Progenitor cell of endocrine pancreas (in vitro differentiated cells): Measurements from ENCODE around the gene ITGAX. TPM values are rescaled to one million over a fixed set of nuclear protein-coding genes. Genes with fewer than 3 reads are reported as not detected.

Source experiments
- DNase-seq: peaks from one replicate; pipeline ENCODE4 v3.0.0; 2021; ENCODE audit warnings: low spot score; ENCODE audit not compliant: unreplicated experiment
- H3K27ac Mint-ChIP-seq: 2 replicates; pipeline ENCODE4 v1.8.0; 2021; ENCODE audit warnings: mild to moderate bottlenecking, moderate library complexity, mixed read lengths
- H3K27me3 Mint-ChIP-seq: 2 replicates; pipeline ENCODE4 v1.8.0; 2021; ENCODE audit warnings: mixed read lengths
- H3K36me3 Mint-ChIP-seq: 2 replicates; pipeline ENCODE4 v1.8.0; 2022; ENCODE audit warnings: mixed read lengths; ENCODE audit not compliant: insufficient read depth
- H3K4me1 Mint-ChIP-seq: 2 replicates; pipeline ENCODE4 v1.8.0; 2021; ENCODE audit warnings: low read depth, mixed read lengths
- H3K4me3 Mint-ChIP-seq: 2 replicates; pipeline ENCODE4 v1.8.0; 2021; ENCODE audit warnings: low read depth, mild to moderate bottlenecking, moderate library complexity, mixed read lengths
- H3K9me3 Mint-ChIP-seq: 2 replicates; pipeline ENCODE4 v1.8.0; 2021; ENCODE audit warnings: low read depth, mixed read lengths
- total RNA-seq: library from RNA; stranded (reverse); gene quantifications from 2 replicates; pipeline ENCODE4 v1.2.1, GENCODE V29; 2021
- TF ChIP-seq, protein P1 (sequence below): fragments of 200-600 bp; sonication (generic); IDR thresholded peaks from one replicate; pipeline ENCODE4 v1.5.0; 2021; ENCODE audit warnings: antibody characterized with exemption, mild to moderate bottlenecking; ENCODE audit not compliant: unreplicated experiment

Gene ITGAX
- total RNA-seq, 1 donor from 2014 or later: not detected

DNA sequence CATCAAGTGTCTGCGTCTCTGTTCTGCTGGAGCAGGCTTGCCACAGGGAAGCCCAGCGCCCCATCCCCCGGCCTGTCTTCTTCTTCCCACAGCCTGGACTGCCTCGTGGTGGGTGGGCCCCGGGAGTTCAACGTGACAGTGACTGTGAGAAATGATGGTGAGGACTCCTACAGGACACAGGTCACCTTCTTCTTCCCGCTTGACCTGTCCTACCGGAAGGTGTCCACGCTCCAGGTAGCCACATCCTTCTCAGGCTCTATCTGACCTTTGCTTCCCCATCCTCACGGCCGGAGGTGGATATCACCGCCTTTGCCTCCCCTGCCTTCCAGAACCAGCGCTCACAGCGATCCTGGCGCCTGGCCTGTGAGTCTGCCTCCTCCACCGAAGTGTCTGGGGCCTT lies 29.8 kb upstream of the ITGAX start:
- no peaks in the 10 kb centered on the region for H3K36me3 Mint-ChIP-seq
- no peak overlapping the region for H3K27ac Mint-ChIP-seq
- peaks cover 39% of the 10 kb centered on the region for H3K27me3 Mint-ChIP-seq
- no peak overlapping the region for H3K4me3 Mint-ChIP-seq
- TF ChIP-seq, protein P1, sequence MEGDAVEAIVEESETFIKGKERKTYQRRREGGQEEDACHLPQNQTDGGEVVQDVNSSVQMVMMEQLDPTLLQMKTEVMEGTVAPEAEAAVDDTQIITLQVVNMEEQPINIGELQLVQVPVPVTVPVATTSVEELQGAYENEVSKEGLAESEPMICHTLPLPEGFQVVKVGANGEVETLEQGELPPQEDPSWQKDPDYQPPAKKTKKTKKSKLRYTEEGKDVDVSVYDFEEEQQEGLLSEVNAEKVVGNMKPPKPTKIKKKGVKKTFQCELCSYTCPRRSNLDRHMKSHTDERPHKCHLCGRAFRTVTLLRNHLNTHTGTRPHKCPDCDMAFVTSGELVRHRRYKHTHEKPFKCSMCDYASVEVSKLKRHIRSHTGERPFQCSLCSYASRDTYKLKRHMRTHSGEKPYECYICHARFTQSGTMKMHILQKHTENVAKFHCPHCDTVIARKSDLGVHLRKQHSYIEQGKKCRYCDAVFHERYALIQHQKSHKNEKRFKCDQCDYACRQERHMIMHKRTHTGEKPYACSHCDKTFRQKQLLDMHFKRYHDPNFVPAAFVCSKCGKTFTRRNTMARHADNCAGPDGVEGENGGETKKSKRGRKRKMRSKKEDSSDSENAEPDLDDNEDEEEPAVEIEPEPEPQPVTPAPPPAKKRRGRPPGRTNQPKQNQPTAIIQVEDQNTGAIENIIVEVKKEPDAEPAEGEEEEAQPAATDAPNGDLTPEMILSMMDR: no peak
- DNase-seq: no peak
- H3K4me1 Mint-ChIP-seq: no peaks in the 10 kb centered on the region
- peaks cover 16% of the 10 kb centered on the region for H3K9me3 Mint-ChIP-seq

DNA sequence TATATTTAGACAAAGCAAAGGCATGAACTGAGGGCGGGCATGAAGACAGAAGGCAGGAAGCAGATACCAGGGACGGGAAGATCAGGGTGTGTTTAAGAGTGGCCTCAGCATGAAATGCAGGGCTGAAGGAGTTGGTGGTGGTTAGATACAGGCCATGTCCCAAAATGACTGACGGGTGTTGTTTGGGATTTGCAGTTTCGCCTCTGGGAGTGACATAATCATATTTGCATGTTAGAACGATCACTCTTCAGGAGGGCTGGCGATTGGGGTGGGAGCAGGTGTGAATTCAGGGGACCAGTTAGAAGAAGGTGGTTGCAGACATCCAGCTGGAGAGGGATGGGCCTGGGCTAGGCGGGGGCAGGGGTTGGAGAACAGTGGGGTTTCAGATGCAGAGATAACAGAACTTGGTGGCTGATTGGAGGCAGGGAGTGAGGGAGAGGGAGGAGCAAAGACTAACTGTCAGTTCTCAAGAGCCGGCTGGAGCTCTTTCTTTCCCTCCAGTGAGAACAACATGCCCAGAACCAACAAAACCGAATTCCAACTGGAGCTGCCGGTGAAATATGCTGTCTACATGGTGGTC lies 27.2 kb upstream of the ITGAX start:
- TF ChIP-seq, protein P1: no peak
- Mint-ChIP-seq H3K27me3 (peaks cover 56% of the 10 kb centered on the region), H3K36me3 (no peaks in the 10 kb centered on the region), H3K27ac (no peak overlapping the region), H3K4me3 (no peak overlapping the region), H3K9me3 (peaks cover 2% of the 10 kb centered on the region), H3K4me1 (peaks cover 1% of the 10 kb centered on the region)
- DNase-seq: no peak

DNA sequence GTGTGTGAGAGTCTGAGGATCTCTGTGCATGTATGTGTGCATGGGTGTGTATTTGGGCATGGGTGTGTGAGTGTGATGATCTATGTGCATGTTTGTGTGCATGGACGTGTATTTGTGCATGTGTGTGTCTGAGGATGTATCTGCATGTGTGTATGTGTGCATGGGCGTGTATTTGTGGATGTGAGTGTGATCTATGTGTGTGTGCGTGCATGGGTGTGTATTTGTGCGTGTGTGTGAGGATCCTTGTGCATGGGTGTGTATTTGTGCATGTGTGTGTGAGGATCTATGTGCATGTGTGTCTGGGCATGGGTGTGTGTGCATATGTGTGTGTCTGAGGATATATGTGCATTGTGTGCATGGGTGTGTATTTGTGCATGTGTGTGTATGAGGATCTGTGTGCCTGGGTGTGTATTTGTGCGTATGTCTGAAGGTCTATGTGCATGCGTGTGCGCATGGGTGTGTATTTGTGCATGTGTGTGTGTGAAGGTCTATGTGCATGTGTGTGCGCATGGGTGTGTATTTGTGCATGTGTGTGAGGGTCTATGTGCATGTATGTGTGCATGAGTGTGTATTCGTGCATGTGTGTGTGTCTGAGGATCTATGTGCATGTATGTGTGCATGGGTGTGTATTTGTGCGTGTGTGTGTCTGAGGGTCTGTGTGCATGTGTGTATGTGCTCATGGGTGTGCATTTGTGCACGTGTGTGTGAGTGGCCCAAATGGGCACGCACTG lies 26.5 kb upstream of the ITGAX start:
- Mint-ChIP-seq H3K27ac (peak overlapping the region; percentile 2), H3K4me3 (no peak overlapping the region), H3K9me3 (no peaks in the 10 kb centered on the region), H3K36me3 (no peaks in the 10 kb centered on the region), H3K27me3 (peaks cover 54% of the 10 kb centered on the region), H3K4me1 (peaks cover 1% of the 10 kb centered on the region)
- no peak for DNase-seq
- TF ChIP-seq, protein P1: no peak

DNA sequence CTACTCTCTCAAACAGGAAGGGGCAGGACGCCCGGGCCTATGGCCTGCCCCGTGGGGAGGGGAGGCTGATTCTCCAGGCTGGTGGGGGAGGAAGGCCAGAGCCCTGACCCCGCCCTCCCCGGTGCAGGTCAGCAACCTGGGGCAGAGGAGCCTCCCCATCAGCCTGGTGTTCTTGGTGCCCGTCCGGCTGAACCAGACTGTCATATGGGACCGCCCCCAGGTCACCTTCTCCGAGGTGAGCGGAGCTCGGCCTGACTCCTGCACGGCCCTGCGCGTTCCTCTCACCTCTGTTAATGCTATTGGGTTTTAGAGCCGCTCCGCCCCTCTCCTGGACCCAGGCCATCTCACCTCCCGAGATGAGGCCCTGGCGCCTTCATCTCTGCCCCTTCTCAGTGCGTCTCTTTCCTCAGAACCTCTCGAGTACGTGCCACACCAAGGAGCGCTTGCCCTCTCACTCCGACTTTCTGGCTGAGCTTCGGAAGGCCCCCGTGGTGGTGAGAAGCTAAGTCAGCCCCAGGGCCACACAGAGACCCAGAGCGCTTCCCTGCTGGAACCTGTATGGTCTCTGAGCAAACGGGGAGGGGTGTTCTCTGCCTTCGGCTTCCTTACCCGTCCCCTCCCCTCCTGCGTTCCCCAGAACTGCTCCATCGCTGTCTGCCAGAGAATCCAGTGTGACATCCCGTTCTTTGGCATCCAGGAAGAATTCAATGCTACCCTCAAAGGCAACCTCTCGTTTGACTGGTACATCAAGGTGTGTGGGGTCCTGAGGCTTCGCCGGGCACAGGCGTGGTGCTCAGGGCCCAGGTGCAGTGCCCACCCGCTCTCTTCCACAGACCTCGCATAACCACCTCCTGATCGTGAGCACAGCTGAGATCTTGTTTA lies 25.1 kb upstream of the ITGAX start:
- Mint-ChIP-seq H3K9me3 (no peaks in the 10 kb centered on the region), H3K4me1 (peaks cover 1% of the 10 kb centered on the region), H3K4me3 (no peak overlapping the region), H3K27me3 (peaks cover 61% of the 10 kb centered on the region), H3K27ac (no peak overlapping the region), H3K36me3 (no peaks in the 10 kb centered on the region)
- TF ChIP-seq, protein P1: no peak
- DNase-seq: no peak

DNA sequence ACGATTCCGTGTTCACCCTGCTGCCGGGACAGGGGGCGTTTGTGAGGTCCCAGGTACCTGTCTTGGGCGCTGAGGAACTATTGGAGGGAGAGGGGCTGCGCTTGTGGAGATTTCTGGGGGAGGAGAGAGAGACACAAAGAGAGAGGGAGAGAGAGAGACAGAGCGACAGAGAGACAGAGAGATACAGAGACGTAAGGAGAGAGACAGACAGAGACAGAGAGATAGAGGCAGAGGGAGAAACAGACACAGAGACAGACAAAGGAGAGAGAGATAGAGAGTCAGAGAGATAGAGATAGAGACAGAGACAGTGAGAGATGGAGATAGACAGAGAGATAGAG lies 24.5 kb upstream of the ITGAX start:
- Mint-ChIP-seq H3K36me3 (no peaks in the 10 kb centered on the region), H3K27ac (no peak overlapping the region), H3K4me3 (no peak overlapping the region), H3K4me1 (peaks cover 1% of the 10 kb centered on the region), H3K27me3 (peaks cover 64% of the 10 kb centered on the region), H3K9me3 (no peaks in the 10 kb centered on the region)
- TF ChIP-seq, protein P1: no peak
- DNase-seq: no peak
